IMR-90 (cell line): ENCODE measurements around the gene NEK11. TPM values are rescaled to one million over a fixed set of nuclear protein-coding genes. Genes with fewer than 3 reads are reported as not detected.

Experiments
- ATAC-seq: fragments of 200-7000 bp; cut with Tn5 transposase; 2 replicates; pipeline ENCODE4 v1.9.1; 2020; ENCODE audit warnings: low read depth, mild to moderate bottlenecking, moderate library complexity
- BruUV-seq: library from RNA; stranded (reverse); fragments of 400-500 nt; replicated peaks from 2 replicates; lab custom pipeline; 2021; lab: Mats Ljungman, UMichigan
- CTCF ChIA-PET: fragments of 300-600 bp; formaldehyde crosslinking; extraction: SDS; loops from one replicate; lab custom pipeline; 2021; ENCODE audit warnings: antibody characterized with exemption; lab: Yijun Ruan, JAX
- POLR2A ChIA-PET: fragments of 300-600 bp; sonication (Branson Sonifier 250); formaldehyde crosslinking; loops from one replicate; lab custom pipeline; 2022; ENCODE audit warnings: antibody characterized with exemption; ENCODE audit not compliant: unreplicated experiment; lab: Charles Lee
- DNase-seq: peaks from one replicate; pipeline ENCODE4 v3.0.0; 2013
- H2AFZ ChIP-seq: replicated peaks from 2 replicates; pipeline ENCODE3; 2013; ENCODE audit warnings: low read length, mild to moderate bottlenecking; ENCODE audit not compliant: poor library complexity
- H2AK5ac ChIP-seq: 2 replicates; pipeline ENCODE4 v1.6.1; 2013; ENCODE audit warnings: low read depth, low read length, inconsistent platforms
- H2AK9ac ChIP-seq: replicated peaks from 2 replicates; pipeline ENCODE3; 2013; ENCODE audit warnings: mild to moderate bottlenecking, low read depth, low read length, moderate library complexity; ENCODE audit not compliant: poor library complexity
- H2BK120ac ChIP-seq: 2 replicates; pipeline ENCODE4 v1.6.1; 2013; ENCODE audit warnings: low read depth, low read length, inconsistent platforms
- H2BK15ac ChIP-seq: 3 replicates; pipeline ENCODE4 v1.6.1; 2013; ENCODE audit warnings: low read depth, low read length, inconsistent platforms
- H2BK20ac ChIP-seq: 2 replicates; pipeline ENCODE4 v1.6.1; 2013; ENCODE audit warnings: low read depth, mild to moderate bottlenecking, inconsistent platforms, low read length, moderate library complexity
- H2BK5ac ChIP-seq: 2 replicates; pipeline ENCODE4 v1.6.1; 2013; ENCODE audit warnings: mild to moderate bottlenecking, low read depth, low read length, inconsistent platforms; ENCODE audit not compliant: poor library complexity, severe bottlenecking
- H3K14ac ChIP-seq: replicated peaks from 2 replicates; pipeline ENCODE4 v1.6.1; 2013; ENCODE audit warnings: low read depth, low read length, inconsistent platforms
- H3K18ac ChIP-seq: 2 replicates; pipeline ENCODE4 v1.6.1; 2013; ENCODE audit warnings: low read depth, low read length, control low read depth
- H3K23ac ChIP-seq: 2 replicates; pipeline ENCODE4 v1.6.1; 2013; ENCODE audit warnings: low read depth, low read length, inconsistent platforms
- H3K27ac ChIP-seq: 2 replicates; pipeline ENCODE4 v1.5.1; 2013; ENCODE audit warnings: mild to moderate bottlenecking, control low read depth, low read length; ENCODE audit not compliant: insufficient read depth
- H3K27me3 ChIP-seq: 2 replicates; pipeline ENCODE4 v1.6.1; 2013; ENCODE audit warnings: low read length; ENCODE audit not compliant: control insufficient read depth, insufficient read depth
- H3K36me3 ChIP-seq: 2 replicates; pipeline ENCODE4 v1.6.1; 2013; ENCODE audit warnings: low read length, mixed read lengths; ENCODE audit not compliant: control insufficient read depth, insufficient read depth
- H3K4ac ChIP-seq: 2 replicates; pipeline ENCODE4 v1.6.1; 2013; ENCODE audit warnings: low read depth, low read length, inconsistent platforms
- H3K4me1 ChIP-seq: 2 replicates; pipeline ENCODE4 v1.6.1; 2013; ENCODE audit warnings: low read length, mixed read lengths; ENCODE audit not compliant: control insufficient read depth, insufficient read depth
- H3K4me2 ChIP-seq: 2 replicates; pipeline ENCODE4 v1.6.1; 2013; ENCODE audit warnings: low read depth, mild to moderate bottlenecking, control low read depth, low read length, moderate library complexity
- H3K4me3 ChIP-seq: 2 replicates; pipeline ENCODE4 v1.5.1; 2013; ENCODE audit warnings: low read depth, mild to moderate bottlenecking, control low read depth, low read length, moderate library complexity; ENCODE audit not compliant: insufficient read depth
- H3K56ac ChIP-seq: 2 replicates; pipeline ENCODE4 v1.6.1; 2013; ENCODE audit warnings: low read length, inconsistent platforms; ENCODE audit not compliant: insufficient read depth; ENCODE audit errors: extremely low read depth
- H3K79me1 ChIP-seq, 2 experiments: 2 replicates each; pipeline ENCODE4 v1.6.1; 2013; ENCODE audit warnings: low read length in 2 of 2, inconsistent platforms in 1 of 2, low read depth in 1 of 2
- H3K9ac ChIP-seq: 2 replicates; pipeline ENCODE4 v1.6.1; 2013; ENCODE audit warnings: low read depth, low read length, control low read depth
- H3K9me1 ChIP-seq: 2 replicates; pipeline ENCODE4 v1.6.1; 2013; ENCODE audit warnings: low read length, inconsistent platforms; ENCODE audit not compliant: insufficient read depth
- H3K9me3 ChIP-seq: 2 replicates; pipeline ENCODE4 v1.6.1; 2013; ENCODE audit warnings: low read length; ENCODE audit not compliant: control insufficient read depth, insufficient read depth
- H4K20me1 ChIP-seq: 2 replicates; pipeline ENCODE4 v1.6.1; 2013; ENCODE audit warnings: low read length, inconsistent platforms; ENCODE audit not compliant: insufficient read depth
- H4K5ac ChIP-seq: 2 replicates; pipeline ENCODE4 v1.6.1; 2013; ENCODE audit warnings: mild to moderate bottlenecking, low read depth, low read length, control low read depth
- H4K8ac ChIP-seq, 2 experiments: 2 replicates each; pipeline ENCODE4 v1.6.1; 2013; ENCODE audit warnings: low read depth in 2 of 2, low read length in 2 of 2, control low read depth in 1 of 2, inconsistent platforms in 1 of 2
- H4K91ac ChIP-seq: 2 replicates; pipeline ENCODE4 v1.6.1; 2013; ENCODE audit warnings: low read depth, low read length, inconsistent platforms; ENCODE audit not compliant: insufficient read depth
- BHLHE40 ChIP-seq: fragments of 150-350 bp; IDR thresholded peaks from 2 replicates; pipeline ENCODE4 v1.6.1; 2016; ENCODE audit warnings: mild to moderate bottlenecking, low read depth, low read length
- CEBPB ChIP-seq: IDR thresholded peaks from 2 replicates; pipeline ENCODE4 v1.6.1; 2012; ENCODE audit warnings: low read depth, low read length, improper control_type of control experiment
- MAFK ChIP-seq: IDR thresholded peaks from 2 replicates; pipeline ENCODE4 v1.6.1; 2012; ENCODE audit warnings: low read depth, low read length, improper control_type of control experiment
- MAZ ChIP-seq: IDR thresholded peaks from 2 replicates; pipeline ENCODE4 v1.6.1; 2012; ENCODE audit warnings: low read depth, mild to moderate bottlenecking, low read length, improper control_type of control experiment, moderate library complexity, borderline replicate concordance
- RAD21 ChIP-seq: IDR thresholded peaks from 2 replicates; pipeline ENCODE4 v1.6.1; 2012; ENCODE audit warnings: low read length, improper control_type of control experiment
- RFX5 ChIP-seq: IDR thresholded peaks from 2 replicates; pipeline ENCODE4 v1.8.0; 2012; ENCODE audit warnings: low read depth, mild to moderate bottlenecking, low read length, moderate library complexity
- USF2 ChIP-seq: fragments of 150-350 bp; IDR thresholded peaks from 2 replicates; pipeline ENCODE4 v1.6.1; 2017; ENCODE audit warnings: mild to moderate bottlenecking, antibody characterized with exemption, low read length, low read depth
- WGBS, 2 experiments: methylation state at CpG; one replicate each; pipeline versions ENCODE4 v1.1.5 to v1.1.7; 2013; ENCODE audit warnings: missing lambda C conversion rate in 2 of 2; ENCODE audit not compliant: insufficient read length in 1 of 2; ENCODE audit errors: extremely low coverage in 2 of 2; 5-methylcytosine and 5-hydroxymethylcytosine counted together
- dilution Hi-C: fragments of 300-500 bp; cut with HindIII; formaldehyde crosslinking; loops from one replicate; pipeline ENCODE4 v1.14.3; 2018; ENCODE audit warnings: low sequenced_read_pairs; ENCODE audit not compliant: unreplicated experiment
- in situ Hi-C: fragments of 300-500 bp; cut with MboI; formaldehyde crosslinking; loops from 3 replicates; pipeline ENCODE4 v1.14.3; 2019; ENCODE audit warnings: low sequenced_read_pairs, inconsistent platforms, mixed read lengths
- intact Hi-C: fragments of 100-400 bp; cut with micrococcal nuclease; formaldehyde crosslinking; loops from 2 replicates; pipeline ENCODE4 v1.10.0; 2022
- polyA plus RNA-seq, 3 experiments: library from polyadenylated mRNA; depleted of rRNA; stranded (reverse); fragments of >200 nt; gene quantifications; 2 replicates each; pipeline ENCODE4 v1.2.3, GENCODE V29; 2012; ENCODE audit warnings: low replicate concordance in 1 of 3
- total RNA-seq: library from RNA; depleted of rRNA; stranded (reverse); fragments of >200 nt; gene quantifications from 2 replicates; pipeline ENCODE4 v1.2.3, GENCODE V29; 2012

Gene NEK11
- total and polyA plus RNA-seq, 2 of the 4 experiments (the other 2 are of a cell fraction), result 1.1 to 1.6 TPM

GRCh38 chr3:131387796-131388489 is 361.3 kb downstream of the NEK11 start:
- Histone ChIP-seq H2AFZ (no peak overlapping the region), H3K9me1 (peaks cover 4% of the 10 kb centered on the region; the same call in 1 of the 2 replicates), H3K23ac (no peak overlapping the region), H3K4me1 (no peaks in the 10 kb centered on the region), H2BK120ac (no peak overlapping the region), H3K9me3 (no peaks in the 10 kb centered on the region), H3K4ac (no peak overlapping the region), H4K20me1 (no peaks in the 10 kb centered on the region), H3K36me3 (peaks cover 13% of the 10 kb centered on the region), H4K5ac (no peak overlapping the region), H3K56ac (no peak overlapping the region), H4K8ac (no peak overlapping the region), H3K27ac (no peak overlapping the region), H3K14ac (no peak overlapping the region), H2AK9ac (no peak overlapping the region), H4K91ac (no peak overlapping the region), H3K4me3 (no peak overlapping the region), H2BK15ac (no peak overlapping the region), H2AK5ac (no peak overlapping the region), H3K79me1 (peaks cover 0 to 10% of the 10 kb centered on the region in 2 experiments; a peak in 2 of 4 replicates), H3K18ac (no peak overlapping the region), H3K27me3 (no peaks in the 10 kb centered on the region; the same call in 1 of the 2 replicates), H3K9ac (no peak overlapping the region), H2BK20ac (no peak overlapping the region), H2BK5ac (no peak overlapping the region), H3K4me2 (no peak overlapping the region)
- dilution Hi-C loops, result no loop called here
- ATAC-seq (no peak), DNase-seq (no peak)
- CTCF ChIA-PET, result no interaction called here
- no TSS peak for BruUV-seq
- POLR2A ChIA-PET, result no interaction called here
- intact Hi-C loops, result loop anchor here (2.0 kb wide), 1 partner anchor 355 kb away; no protein-coding TSS in a partner anchor
- no CpG with 5 or more reads among the region's 1 CpG for WGBS, 2 experiments
- in situ Hi-C loops, result no loop called here
- no peak for TF ChIP-seq CEBPB
- TF ChIP-seq MAZ, result no peak
- no peak for TF ChIP-seq USF2
- no peak for TF ChIP-seq MAFK
- TF ChIP-seq RFX5, result no peak
- no peak for TF ChIP-seq BHLHE40
- TF ChIP-seq RAD21, result no peak
